ENCODE results near the gene C1orf87.
A peak's percentile ranks its signal among the peaks of the same experiment; 100 is the strongest.

The C1orf87 gene

GRCh38 chr1:60055336-60055735 lies 18.2 kb downstream of the C1orf87 start:
- no peak for DNase-seq

DNA sequence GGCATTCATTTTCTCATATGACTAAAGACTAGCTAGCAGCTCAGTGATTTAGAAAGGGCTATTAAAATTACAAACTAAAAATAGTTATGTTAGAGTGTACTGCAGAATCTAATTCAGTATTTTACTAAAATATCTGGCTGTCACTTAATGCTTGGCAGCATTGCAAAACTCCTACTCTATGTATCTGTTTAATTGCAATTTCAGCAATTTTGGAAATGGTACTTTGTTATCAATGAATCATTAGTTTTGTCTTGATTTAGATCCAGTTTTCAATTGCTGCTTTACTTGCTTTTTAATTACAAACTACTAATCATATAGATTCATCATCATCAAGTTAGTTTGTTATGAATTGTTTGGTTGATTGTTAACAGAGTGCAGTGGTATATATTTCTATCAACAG lies 19.2 kb downstream of the C1orf87 start:
- DNase-seq, result no peak

DNA sequence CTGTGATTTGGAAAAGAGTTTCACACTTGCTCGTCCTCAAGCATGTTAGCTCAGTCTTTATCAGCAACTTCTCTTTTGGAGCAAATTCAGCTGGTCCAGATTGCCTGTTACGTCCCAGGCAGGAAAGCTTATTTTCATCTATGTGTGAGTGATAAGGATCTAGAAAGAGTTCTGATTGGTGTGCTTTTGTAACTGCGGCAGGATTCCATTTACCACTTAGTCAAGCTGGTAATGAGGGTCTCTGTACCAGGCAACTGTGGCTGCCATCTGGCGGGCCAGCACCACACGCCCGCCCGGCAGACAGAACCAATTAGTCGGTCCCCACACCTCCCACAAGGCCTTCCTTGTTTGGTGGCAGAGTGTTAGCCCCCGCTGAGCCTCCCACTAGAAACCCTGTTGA lies 21.0 kb downstream of the C1orf87 start:
- peak; percentile 97 for DNase-seq

- no peak for DNase-seq
These were observed 22.4 kb downstream of the C1orf87 start for GRCh38 chr1:60051191-60051590.

GRCh38 chr1:60049188-60049587 lies 24.4 kb downstream of the C1orf87 start:
- DNase-seq, result no peak

- no peak for DNase-seq
These were observed 28.7 kb downstream of the C1orf87 start for GRCh38 chr1:60044881-60045280.

GRCh38 chr1:60041783-60042182 lies 31.8 kb downstream of the C1orf87 start:
- DNase-seq, result no peak

DNA sequence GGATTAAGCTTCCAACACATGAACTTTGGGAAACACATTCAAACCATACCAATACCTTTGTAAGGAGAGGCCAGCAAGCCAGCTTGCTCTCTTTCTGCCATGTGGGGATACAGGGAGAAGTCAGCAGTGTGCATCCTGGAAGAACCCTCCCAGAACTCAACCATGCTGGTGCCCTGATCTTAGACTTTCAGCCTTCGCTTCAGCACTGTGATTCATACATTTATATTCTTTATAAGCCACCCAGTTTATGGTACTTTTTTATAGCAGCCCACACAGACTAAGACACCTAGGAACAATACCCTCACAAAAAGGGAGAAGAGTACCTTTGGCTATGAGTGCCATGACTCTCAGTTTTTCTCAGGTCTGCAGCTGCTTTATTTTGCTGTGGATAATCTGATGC lies 35.9 kb downstream of the C1orf87 start:
- DNase-seq, result no peak

DNA sequence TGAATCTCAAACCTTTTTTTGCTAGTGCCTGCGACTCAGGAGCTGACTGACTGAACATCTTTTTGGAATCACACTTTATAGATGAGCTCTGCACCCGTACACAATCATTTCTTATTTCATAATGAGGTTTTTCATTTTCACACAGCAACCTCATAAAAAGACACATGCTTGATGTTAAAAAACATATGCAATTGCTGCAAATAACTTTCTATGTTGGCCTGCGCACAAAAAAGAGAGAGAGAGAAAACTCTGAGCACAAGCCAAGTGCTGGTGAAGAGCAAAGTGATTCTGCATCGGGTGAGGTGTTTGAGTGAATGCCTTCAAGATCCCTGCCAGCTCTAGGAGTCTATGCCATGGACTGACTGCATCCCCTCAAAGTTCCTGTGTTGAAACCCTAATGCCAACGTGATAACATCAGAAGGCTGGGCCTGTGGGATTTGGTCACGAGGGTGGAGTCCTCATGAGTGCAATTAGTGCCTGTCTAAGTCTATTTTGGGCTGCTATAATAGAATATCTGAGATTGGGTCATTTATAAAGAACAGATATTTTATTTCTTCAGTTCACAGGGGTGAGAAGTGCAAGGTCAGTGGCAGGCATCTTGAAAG lies 36.6 kb downstream of the C1orf87 start:
- DNase-seq, result no peak

GRCh38 chr1:60035921-60036320 lies 37.6 kb downstream of the C1orf87 start:
- peak; percentile 32 for DNase-seq

DNA sequence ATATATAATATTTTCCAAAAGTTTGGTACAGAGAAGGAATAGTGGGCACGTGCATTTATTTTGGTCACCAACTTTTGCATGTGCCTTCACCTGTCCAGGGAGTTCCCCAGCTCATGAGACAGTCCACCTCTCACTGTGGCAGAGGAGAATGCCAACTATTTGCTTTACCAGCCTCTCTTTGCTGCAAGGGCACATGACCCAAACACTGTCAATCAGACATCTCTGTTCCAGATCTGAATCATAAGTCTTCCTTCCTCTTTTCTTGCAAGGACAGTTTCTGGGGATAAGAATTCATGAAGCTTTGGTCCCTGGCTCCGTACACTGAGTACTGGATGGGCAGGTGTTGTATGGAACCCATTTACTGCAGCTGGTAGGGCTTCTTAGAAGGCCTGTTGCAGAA lies 38.6 kb downstream of the C1orf87 start:
- DNase-seq, result no peak

GRCh38 chr1:60033066-60033465 lies 40.5 kb downstream of the C1orf87 start:
- DNase-seq, result no peak

- DNase-seq, result peak; percentile 82
These were observed 42.4 kb downstream of the C1orf87 start for GRCh38 chr1:60031146-60031545.

GRCh38 chr1:60025552-60025951 lies 48.0 kb downstream of the C1orf87 start:
- DNase-seq, result no peak

DNA sequence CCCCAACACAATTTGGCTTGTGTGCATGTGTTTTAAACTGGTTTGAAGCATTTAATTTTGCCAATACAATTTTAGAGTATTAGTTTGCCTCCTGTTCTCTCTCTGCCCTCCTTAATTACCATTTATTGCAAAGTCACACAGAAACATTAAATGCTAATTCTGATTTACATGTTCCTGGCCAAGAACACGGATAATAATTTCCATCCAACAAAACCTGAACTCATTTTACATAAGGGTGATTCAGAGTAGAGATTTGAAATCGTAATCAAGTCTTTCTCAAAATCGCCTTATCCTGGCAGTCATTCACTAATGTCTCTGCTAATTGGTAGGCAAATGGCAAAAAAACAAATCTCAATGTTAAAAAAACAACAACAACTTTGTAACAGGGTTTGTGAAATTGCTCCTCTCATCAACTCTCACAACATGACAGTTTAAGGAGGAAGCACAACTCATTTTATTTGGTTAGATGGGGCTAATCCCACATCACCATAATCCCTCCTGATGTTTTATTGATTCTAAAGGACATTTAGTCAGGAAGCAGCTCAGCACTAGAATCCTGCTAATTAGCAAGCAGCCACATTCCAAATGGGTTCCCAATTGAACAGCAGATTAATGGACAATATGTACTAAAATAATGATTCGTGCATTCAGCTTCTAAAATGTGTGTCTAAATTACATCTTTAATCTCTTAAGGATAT lies 55.9 kb downstream of the C1orf87 start:
- no peak for DNase-seq

DNA sequence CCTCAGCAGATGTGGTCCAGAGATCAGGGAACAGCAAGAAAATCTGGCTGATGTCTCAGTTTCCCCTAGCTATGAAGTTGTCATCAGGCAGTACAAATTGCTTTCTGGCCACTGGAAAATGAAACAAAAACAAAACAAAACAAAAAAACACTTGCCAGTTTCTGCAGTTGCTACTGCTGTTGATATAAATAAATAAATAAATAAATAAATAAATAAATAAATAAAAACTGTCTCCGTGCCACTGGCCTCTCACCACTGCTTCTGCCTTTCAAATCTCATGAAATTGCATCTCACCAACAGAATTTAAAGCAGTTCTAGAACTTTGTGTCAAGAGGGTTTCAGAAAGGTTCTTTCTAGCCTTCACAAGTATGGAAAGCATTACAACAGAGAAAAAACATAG lies 62.9 kb downstream of the C1orf87 start:
- no peak for DNase-seq

DNA sequence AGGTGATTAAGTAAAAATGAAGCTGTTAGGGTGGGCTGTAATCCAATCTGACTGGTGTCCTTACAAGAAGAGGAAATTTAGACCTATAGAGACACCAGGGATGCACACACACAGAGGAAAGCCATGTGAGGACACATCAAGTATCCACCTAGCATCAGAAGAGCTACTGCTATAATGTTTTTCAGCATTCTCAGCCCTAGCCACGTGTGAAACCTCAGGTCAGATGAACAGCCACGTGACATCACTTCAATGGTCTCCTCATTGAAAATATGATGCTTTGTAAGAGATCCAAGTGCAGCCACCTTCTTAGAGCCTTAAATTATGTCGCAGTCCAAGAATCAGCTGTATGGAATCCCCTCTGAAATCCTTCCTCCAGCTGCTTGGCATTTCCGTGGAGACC lies 65.1 kb downstream of the C1orf87 start:
- DNase-seq, result no peak

GRCh38 chr1:60000625-60001024 lies 72.9 kb downstream of the C1orf87 start:
- DNase-seq, result no peak

DNA sequence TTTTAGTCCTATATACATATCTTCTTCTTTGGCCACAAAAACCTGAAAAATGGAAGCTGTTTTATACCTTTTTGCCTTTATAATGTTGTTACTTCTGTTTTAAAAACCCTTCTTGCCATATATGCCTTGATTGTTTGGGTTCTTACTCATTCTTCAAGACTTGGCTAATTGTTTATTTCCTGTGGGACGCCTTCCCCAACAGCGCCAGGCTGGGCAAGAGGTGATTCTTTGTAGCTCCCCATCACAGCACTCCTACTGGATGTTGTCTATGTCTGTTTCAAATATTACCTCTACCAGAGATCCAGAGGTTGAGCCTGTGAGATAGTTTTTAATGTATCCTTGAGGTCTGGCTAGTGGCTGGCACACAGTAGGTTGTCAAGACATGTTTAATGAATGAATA lies 73.8 kb downstream of the C1orf87 start:
- no peak for DNase-seq

GRCh38 chr1:59999006-59999405 lies 74.6 kb downstream of the C1orf87 start:
- no peak for DNase-seq

GRCh38 chr1:59997479-59998115 lies 76.0 kb downstream of the C1orf87 start:
- no peak for DNase-seq

GRCh38 chr1:59994302-59995198 lies 79.0 kb downstream of the C1orf87 start:
- no peak for DNase-seq

- no peak for DNase-seq
These were observed 81.3 kb downstream of the C1orf87 start for GRCh38 chr1:59992040-59992820.
